Nephron (organoid): Measurements from ENCODE around the gene DDX6.
"Not testable (repeated sequence)": the region's sequence is repeated elsewhere in the genome, so short reads cannot be mapped to it uniquely, and the experiment has no call there.

Source experiments
- H3K27ac Mint-ChIP-seq, 3 experiments: 2 replicates each; pipeline ENCODE4 v1.8.0; 2020; ENCODE audit warnings: mixed read lengths in 3 of 3, mild to moderate bottlenecking in 2 of 3, moderate library complexity in 1 of 3
- H3K27me3 Mint-ChIP-seq: 2 replicates; pipeline ENCODE4 v1.8.0; 2021; ENCODE audit warnings: low read depth, mild to moderate bottlenecking, moderate library complexity, mixed read lengths
- H3K36me3 Mint-ChIP-seq: 2 replicates; pipeline ENCODE4 v1.8.0; 2020; ENCODE audit warnings: low read depth, mixed read lengths
- H3K4me1 Mint-ChIP-seq: 2 replicates; pipeline ENCODE4 v1.8.0; 2020; ENCODE audit warnings: mixed read lengths
- H3K4me3 Mint-ChIP-seq, 3 experiments: 2 replicates each; pipeline ENCODE4 v1.8.0; 2020; ENCODE audit warnings: mild to moderate bottlenecking in 3 of 3, mixed read lengths in 3 of 3, moderate library complexity in 2 of 3
- H3K9me3 Mint-ChIP-seq: 2 replicates; pipeline ENCODE4 v1.8.0; 2020; ENCODE audit warnings: mixed read lengths
- TF ChIP-seq, protein P1 (sequence below), 3 experiments: fragments of 200-600 bp; sonication (generic); IDR thresholded peaks; one replicate each; pipeline ENCODE4 v1.5.0; 2021; ENCODE audit warnings: antibody characterized with exemption in 3 of 3; ENCODE audit not compliant: unreplicated experiment in 3 of 3

The DDX6 gene

DNA sequence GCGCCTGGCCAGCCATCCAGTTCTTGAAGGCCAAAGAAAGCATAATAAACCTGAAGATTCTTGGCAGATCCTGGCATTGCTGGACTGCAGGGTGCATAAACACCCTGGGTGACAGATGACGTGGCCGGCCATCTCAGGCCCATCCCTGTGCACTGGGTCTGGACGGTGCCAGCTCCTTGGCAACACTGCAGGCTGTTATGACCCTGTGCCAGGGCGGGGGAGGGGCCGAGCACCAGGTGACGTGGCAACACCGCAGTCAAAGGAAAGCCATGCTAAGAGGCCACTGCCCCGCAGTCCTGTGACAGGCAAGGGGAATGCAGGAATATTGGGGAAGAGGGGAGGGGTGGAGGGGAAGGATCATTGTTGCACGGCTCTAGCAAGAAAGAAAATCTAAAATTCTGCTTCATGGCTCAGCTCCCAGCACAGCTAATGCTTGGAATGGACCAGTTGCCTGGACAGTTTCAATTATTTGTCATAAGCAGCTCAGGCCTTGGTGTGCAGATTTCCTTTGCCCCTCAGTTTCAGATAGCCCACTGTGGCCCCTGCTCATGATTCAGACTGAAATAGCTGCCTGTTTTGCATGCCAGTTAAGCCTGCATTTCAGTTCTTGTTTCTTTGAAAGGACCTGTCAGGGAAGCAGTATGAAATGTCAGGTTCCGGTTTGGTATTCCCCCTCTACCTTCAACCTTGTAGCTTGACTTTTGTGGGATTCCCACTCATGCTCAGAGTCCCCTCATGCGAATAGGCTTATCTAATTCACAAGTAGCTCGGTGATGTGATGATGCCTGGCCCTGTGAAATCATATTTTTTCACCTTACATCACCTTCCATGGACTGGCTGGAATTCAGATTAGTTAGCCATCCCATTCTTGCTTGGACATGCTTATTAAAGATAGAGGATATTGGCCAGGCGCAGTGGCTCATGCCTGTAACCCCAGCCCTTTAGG, 29.7 kb upstream of the DDX6 start:
- TF ChIP-seq, protein P1, sequence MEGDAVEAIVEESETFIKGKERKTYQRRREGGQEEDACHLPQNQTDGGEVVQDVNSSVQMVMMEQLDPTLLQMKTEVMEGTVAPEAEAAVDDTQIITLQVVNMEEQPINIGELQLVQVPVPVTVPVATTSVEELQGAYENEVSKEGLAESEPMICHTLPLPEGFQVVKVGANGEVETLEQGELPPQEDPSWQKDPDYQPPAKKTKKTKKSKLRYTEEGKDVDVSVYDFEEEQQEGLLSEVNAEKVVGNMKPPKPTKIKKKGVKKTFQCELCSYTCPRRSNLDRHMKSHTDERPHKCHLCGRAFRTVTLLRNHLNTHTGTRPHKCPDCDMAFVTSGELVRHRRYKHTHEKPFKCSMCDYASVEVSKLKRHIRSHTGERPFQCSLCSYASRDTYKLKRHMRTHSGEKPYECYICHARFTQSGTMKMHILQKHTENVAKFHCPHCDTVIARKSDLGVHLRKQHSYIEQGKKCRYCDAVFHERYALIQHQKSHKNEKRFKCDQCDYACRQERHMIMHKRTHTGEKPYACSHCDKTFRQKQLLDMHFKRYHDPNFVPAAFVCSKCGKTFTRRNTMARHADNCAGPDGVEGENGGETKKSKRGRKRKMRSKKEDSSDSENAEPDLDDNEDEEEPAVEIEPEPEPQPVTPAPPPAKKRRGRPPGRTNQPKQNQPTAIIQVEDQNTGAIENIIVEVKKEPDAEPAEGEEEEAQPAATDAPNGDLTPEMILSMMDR (IDR thresholded peaks at IDR 0.05; ENCODE audit: unreplicated experiment in 3 of 3), result no peak
- Mint-ChIP-seq H3K36me3 (no peaks in the 10 kb centered on the region), H3K27ac (no peak overlapping the region)

DNA sequence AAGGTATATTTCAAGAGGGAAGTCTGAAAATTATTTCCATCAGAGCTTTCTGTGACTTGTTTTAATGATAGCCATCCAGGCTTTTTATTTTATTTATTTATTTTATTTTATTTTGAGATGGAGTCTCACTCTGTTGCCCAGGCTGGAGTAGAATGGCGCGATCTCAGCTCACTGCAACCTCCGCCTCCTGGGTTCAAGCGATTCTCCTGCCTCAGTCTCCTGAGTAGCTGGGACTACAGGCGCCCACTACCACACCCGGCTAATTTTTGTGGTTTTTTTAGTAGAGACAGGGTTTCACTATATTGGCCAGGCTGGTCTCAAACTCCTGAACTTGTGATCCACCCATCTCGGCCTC, 29.0 kb upstream of the DDX6 start:
- H3K27ac Mint-ChIP-seq, H3K4me3 Mint-ChIP-seq, H3K4me1 Mint-ChIP-seq, H3K27me3 Mint-ChIP-seq, H3K9me3 Mint-ChIP-seq, H3K36me3 Mint-ChIP-seq: not testable (repeated sequence)

More for the DNA sequence above, 29.7 kb upstream of the DDX6 start:
- H3K9me3 Mint-ChIP-seq, result no peaks in the 10 kb centered on the region
- no peaks in the 10 kb centered on the region for H3K27me3 Mint-ChIP-seq
- H3K4me1 Mint-ChIP-seq, result no peaks in the 10 kb centered on the region
- H3K4me3 Mint-ChIP-seq, result no peak overlapping the region

DNA sequence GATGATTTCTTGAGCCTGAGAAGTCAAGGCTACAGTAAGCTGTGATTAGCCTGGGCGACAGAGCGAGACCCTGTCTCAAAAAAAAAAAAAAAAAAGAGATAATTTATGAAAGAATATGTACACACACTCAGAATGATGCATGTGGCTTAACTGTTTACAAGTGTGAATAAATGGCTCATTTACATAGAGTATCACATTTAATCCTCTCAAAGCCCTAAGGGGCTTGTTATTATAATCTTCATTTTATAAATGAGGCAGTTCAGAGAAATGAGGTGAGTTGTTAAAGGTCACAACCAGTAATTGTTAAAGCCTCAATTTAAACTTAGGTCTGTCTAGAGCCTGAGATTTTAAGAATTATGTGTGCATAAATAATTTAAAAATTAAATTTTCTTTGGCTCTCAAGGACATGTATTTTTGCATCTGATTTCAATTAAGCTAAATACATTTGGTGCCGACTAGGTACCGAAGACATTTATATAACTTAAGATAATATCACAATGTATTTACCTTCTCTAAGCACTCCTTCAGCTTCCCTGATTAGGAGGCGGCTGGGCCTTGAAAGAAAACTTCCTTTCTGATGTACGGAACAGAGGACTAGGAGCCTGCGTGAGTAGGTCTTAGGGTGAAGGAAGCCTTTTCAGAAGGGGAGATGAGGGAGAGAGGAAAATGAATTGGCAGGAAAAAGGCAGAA, 28.5 kb upstream of the DDX6 start:
- TF ChIP-seq, protein P1 (IDR thresholded peaks at IDR 0.05; ENCODE audit: unreplicated experiment in 3 of 3), result no peak
- Mint-ChIP-seq H3K4me3 (no peak overlapping the region), H3K9me3 (no peaks in the 10 kb centered on the region), H3K27me3 (no peaks in the 10 kb centered on the region), H3K4me1 (no peaks in the 10 kb centered on the region), H3K36me3 (no peaks in the 10 kb centered on the region), H3K27ac (no peak overlapping the region)

DNA sequence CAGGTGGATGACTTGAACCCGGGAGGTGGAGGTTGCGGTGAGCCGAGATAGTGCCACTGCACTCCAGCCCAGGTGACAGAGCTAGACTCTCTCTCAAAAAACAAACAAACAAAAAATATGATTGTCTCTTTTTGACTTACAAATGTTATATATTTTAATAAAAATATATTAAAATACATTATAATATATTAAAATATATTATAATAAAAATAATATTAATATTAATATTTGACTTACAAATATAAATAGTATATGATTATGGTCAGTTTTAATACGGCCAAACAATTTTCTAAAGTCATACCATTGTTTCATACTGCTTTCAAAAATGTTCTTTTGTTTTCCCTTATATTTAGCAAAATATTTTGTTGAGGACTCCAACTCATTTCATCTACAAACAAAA, 27.2 kb upstream of the DDX6 start:
- no peaks in the 10 kb centered on the region for H3K36me3 Mint-ChIP-seq
- TF ChIP-seq, protein P1 (IDR thresholded peaks at IDR 0.05; ENCODE audit: unreplicated experiment in 3 of 3), result no peak
- H3K4me1 Mint-ChIP-seq, result no peaks in the 10 kb centered on the region
- H3K9me3 Mint-ChIP-seq, result no peaks in the 10 kb centered on the region
- peaks cover under 1% of the 10 kb centered on the region for H3K27me3 Mint-ChIP-seq
- no peak overlapping the region for H3K27ac Mint-ChIP-seq
- no peak overlapping the region for H3K4me3 Mint-ChIP-seq

DNA sequence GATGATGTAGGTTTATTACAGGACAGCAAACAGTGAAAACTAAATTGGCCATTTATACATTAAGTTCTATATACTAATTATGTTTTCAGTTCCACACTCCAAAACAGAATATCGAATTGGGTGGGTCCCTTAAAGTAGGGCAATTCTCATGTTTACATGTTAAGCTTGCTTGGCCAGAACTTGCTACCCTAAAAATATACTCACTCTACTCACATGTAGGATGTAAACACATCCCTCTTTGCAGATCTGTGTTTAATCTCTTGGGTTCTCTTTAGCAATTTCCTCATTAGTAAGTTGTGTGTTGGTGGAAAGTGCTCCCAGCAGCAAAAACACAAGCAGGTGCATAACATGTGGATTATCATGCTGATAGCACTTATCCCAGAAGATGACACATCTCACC, 22.6 kb upstream of the DDX6 start:
- TF ChIP-seq, protein P1 (IDR thresholded peaks at IDR 0.05; ENCODE audit: unreplicated experiment in 3 of 3), result no peak
- Mint-ChIP-seq H3K36me3 (no peaks in the 10 kb centered on the region), H3K27me3 (peaks cover 4% of the 10 kb centered on the region), H3K4me3 (no peak overlapping the region), H3K27ac (no peak overlapping the region), H3K4me1 (no peaks in the 10 kb centered on the region), H3K9me3 (no peaks in the 10 kb centered on the region)

DNA sequence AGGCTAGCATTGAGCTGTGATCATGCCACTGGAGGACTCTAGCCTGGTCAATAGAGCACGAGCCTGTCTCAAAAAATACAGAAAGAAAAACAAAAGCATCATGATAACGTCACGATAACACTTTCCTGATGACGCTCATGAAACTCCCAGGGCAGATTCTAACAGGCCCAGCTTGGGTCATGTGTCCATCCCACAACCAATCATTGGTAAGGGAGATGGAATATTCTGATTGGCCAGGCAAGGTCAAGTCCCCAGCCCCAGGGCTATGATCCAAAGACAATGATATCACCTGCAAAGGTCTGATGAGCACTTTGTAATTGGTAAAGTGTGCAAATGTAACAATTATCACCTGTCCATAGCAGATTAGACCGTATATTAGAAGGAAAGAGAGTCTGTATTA, 21.5 kb upstream of the DDX6 start:
- H3K9me3 Mint-ChIP-seq, result peaks cover 5% of the 10 kb centered on the region
- no peaks in the 10 kb centered on the region for H3K36me3 Mint-ChIP-seq
- H3K4me1 Mint-ChIP-seq, result no peaks in the 10 kb centered on the region
- H3K4me3 Mint-ChIP-seq, result no peak overlapping the region
- no peak overlapping the region for H3K27ac Mint-ChIP-seq
- peaks cover 4% of the 10 kb centered on the region for H3K27me3 Mint-ChIP-seq
- TF ChIP-seq, protein P1 (IDR thresholded peaks at IDR 0.05; ENCODE audit: unreplicated experiment in 3 of 3), result no peak
